Fibroblast of skin of left biceps (primary cell): ENCODE measurements around the gene MARCO.

ENCODE experiments used
- DNase-seq, 2 experiments: peaks; one replicate each; pipeline ENCODE4 v3.0.0-alpha.2; 2013; ENCODE audit warnings: low read depth in 2 of 2

Gene MARCO

GRCh38 chr2:119004602-119005001, 62.6 kb downstream of the MARCO start:
- no peak for DNase-seq

- DNase-seq, result no peak
Measured at GRCh38 chr2:119005051-119005450, 63.1 kb downstream of the MARCO start.

GRCh38 chr2:119005555-119005954, 63.6 kb downstream of the MARCO start:
- DNase-seq, result no peak

GRCh38 chr2:119006441-119006840, 64.4 kb downstream of the MARCO start:
- DNase-seq, result no peak

- no peak for DNase-seq
Measured at GRCh38 chr2:119008108-119008507, 66.1 kb downstream of the MARCO start.

GRCh38 chr2:119009110-119009509, 67.1 kb downstream of the MARCO start:
- no peak for DNase-seq

GRCh38 chr2:119010336-119010735, 68.3 kb downstream of the MARCO start:
- no peak for DNase-seq

- DNase-seq, result peak in 1 of 2 experiments; percentile 2
Measured at GRCh38 chr2:119011162-119011909, 69.3 kb downstream of the MARCO start.

- no peak for DNase-seq
Measured at GRCh38 chr2:119011910-119012209, 69.9 kb downstream of the MARCO start.

GRCh38 chr2:119012345-119013301, 70.6 kb downstream of the MARCO start:
- no peak for DNase-seq

- no peak for DNase-seq
Measured at GRCh38 chr2:119013671-119014070, 71.7 kb downstream of the MARCO start.

GRCh38 chr2:119015845-119016244, 73.9 kb downstream of the MARCO start:
- no peak for DNase-seq

GRCh38 chr2:119019521-119019920, 77.5 kb downstream of the MARCO start:
- no peak for DNase-seq

GRCh38 chr2:119022678-119023077, 80.7 kb downstream of the MARCO start:
- DNase-seq, result no peak

- no peak for DNase-seq
Measured at GRCh38 chr2:119023534-119023933, 81.5 kb downstream of the MARCO start.

- no peak for DNase-seq
Measured at GRCh38 chr2:119024152-119024551, 82.2 kb downstream of the MARCO start.

GRCh38 chr2:119024568-119024967, 82.6 kb downstream of the MARCO start:
- DNase-seq, result no peak

- DNase-seq, result no peak
Measured at GRCh38 chr2:119025013-119025412, 83.0 kb downstream of the MARCO start.

GRCh38 chr2:119025762-119026351, 83.9 kb downstream of the MARCO start:
- no peak for DNase-seq

- DNase-seq, result no peak
Measured at GRCh38 chr2:119026890-119027289, 84.9 kb downstream of the MARCO start.

GRCh38 chr2:119028327-119029174, 86.6 kb downstream of the MARCO start:
- no peak for DNase-seq

GRCh38 chr2:119029297-119029696, 87.3 kb downstream of the MARCO start:
- no peak for DNase-seq
